ENCODE results near the gene SNX33. TPM values are rescaled to one million over a fixed set of nuclear protein-coding genes. Genes with fewer than 3 reads are reported as not detected.

SNX33 gene
- total RNA-seq, 3 donors from 2014 or later (not counting 1 experiment from before 2014, with no cell fraction given) = 2.5 to 5.6 (median 5.1) TPM

GRCh38 chr15:75666823-75667501, 19.2 kb downstream of the SNX33 start:
- H3K9me3 Mint-ChIP-seq = no peaks in the 10 kb centered on the region
- intact Hi-C loops (cut with micrococcal nuclease) = no loop called here
- Histone ChIP-seq H3K4me3 (ENCODE audit: low read length) (no peak overlapping the region), H3K36me3 (ENCODE audit: control insufficient read depth, insufficient read depth, low read length) (no peaks in the 10 kb centered on the region), H3K27ac (ENCODE audit: low read length) (no peak overlapping the region), H3K9me3 (ENCODE audit: control insufficient read depth, insufficient read depth, low read length) (no peaks in the 10 kb centered on the region), H3K4me1 (ENCODE audit: control insufficient read depth, insufficient read depth, low read length) (no peaks in the 10 kb centered on the region), H3K27me3 (ENCODE audit: control insufficient read depth, insufficient read depth, low read length) (no peaks in the 10 kb centered on the region)
- H3K4me1 Mint-ChIP-seq = peaks cover 0 to 5% of the 10 kb centered on the region in 2 donors
- no peak for TF ChIP-seq CTCF (IDR thresholded peaks at IDR 0.05)
- no peak overlapping the region for H3K4me3 Mint-ChIP-seq
- ATAC-seq = no peak
- 91% methylated on average over 15 of the region's 15 CpGs for WGBS (ENCODE audit: insufficient coverage)
- H3K36me3 Mint-ChIP-seq = no peaks in the 10 kb centered on the region
- peaks cover 0 to 2% of the 10 kb centered on the region in 2 donors for H3K27me3 Mint-ChIP-seq (ENCODE audit: low read depth in 2 of 2)
- H3K27ac Mint-ChIP-seq = no peak overlapping the region
- DNase-seq = no peak

- H3K9me3 ChIP-seq (ENCODE audit: control insufficient read depth, insufficient read depth, low read length) = no peaks in the 10 kb centered on the region
- 81% methylated on average over 13 of the region's 14 CpGs for WGBS (ENCODE audit: insufficient coverage)
- no peak overlapping the region for H3K4me3 Mint-ChIP-seq
- no peak overlapping the region for H3K4me3 ChIP-seq (ENCODE audit: low read length)
- intact Hi-C loops (cut with micrococcal nuclease) = no loop called here
- H3K4me1 Mint-ChIP-seq = peaks cover 0 to 5% of the 10 kb centered on the region in 2 donors
- TF ChIP-seq CTCF (IDR thresholded peaks at IDR 0.05) = no peak
- H3K9me3 Mint-ChIP-seq = no peaks in the 10 kb centered on the region
- no peak overlapping the region for H3K27ac ChIP-seq (ENCODE audit: low read length)
- DNase-seq (no peak), ATAC-seq (no peak)
- H3K4me1 ChIP-seq (ENCODE audit: control insufficient read depth, insufficient read depth, low read length) = no peaks in the 10 kb centered on the region
- H3K36me3 ChIP-seq (ENCODE audit: control insufficient read depth, insufficient read depth, low read length) = no peaks in the 10 kb centered on the region
- H3K27ac Mint-ChIP-seq = no peak overlapping the region
- H3K27me3 ChIP-seq (ENCODE audit: control insufficient read depth, insufficient read depth, low read length) = no peaks in the 10 kb centered on the region
- H3K36me3 Mint-ChIP-seq = no peaks in the 10 kb centered on the region
- peaks cover 0 to 2% of the 10 kb centered on the region in 2 donors for H3K27me3 Mint-ChIP-seq (ENCODE audit: low read depth in 2 of 2)
Observed at GRCh38 chr15:75669191-75669878, 21.6 kb downstream of the SNX33 start.

- WGBS (ENCODE audit: insufficient coverage) = 81% methylated on average over 6 of the region's 6 CpGs
- H3K4me1 ChIP-seq (ENCODE audit: control insufficient read depth, insufficient read depth, low read length) = no peaks in the 10 kb centered on the region
- DNase-seq (no peak), ATAC-seq (no peak)
- Mint-ChIP-seq H3K36me3 (no peaks in the 10 kb centered on the region), H3K4me1 (peaks cover 0 to 5% of the 10 kb centered on the region in 2 donors), H3K4me3 (no peak overlapping the region), H3K9me3 (no peaks in the 10 kb centered on the region), H3K27ac (no peak overlapping the region), H3K27me3 (ENCODE audit: low read depth in 2 of 2) (peaks cover 0 to 2% of the 10 kb centered on the region in 2 donors)
- H3K36me3 ChIP-seq (ENCODE audit: control insufficient read depth, insufficient read depth, low read length) = no peaks in the 10 kb centered on the region
- no peak for TF ChIP-seq CTCF (IDR thresholded peaks at IDR 0.05)
- no peaks in the 10 kb centered on the region for H3K27me3 ChIP-seq (ENCODE audit: control insufficient read depth, insufficient read depth, low read length)
- H3K27ac ChIP-seq (ENCODE audit: low read length) = no peak overlapping the region
- no peaks in the 10 kb centered on the region for H3K9me3 ChIP-seq (ENCODE audit: control insufficient read depth, insufficient read depth, low read length)
- intact Hi-C loops (cut with micrococcal nuclease) = no loop called here
- H3K4me3 ChIP-seq (ENCODE audit: low read length) = no peak overlapping the region
Observed at GRCh38 chr15:75669879-75670212, 22.1 kb downstream of the SNX33 start.

Data from natural killer cell (primary cell).